Activated naive CD8-positive, alpha-beta T cell treated with anti-CD3 and anti-CD28 coated beads, Interleukin-2, amount 10 ng/mL, durations not matched to agents 7 days and 5 days (primary cell): ENCODE results near the gene BCAS3. TPM values are rescaled to one million over a fixed set of nuclear protein-coding genes. Genes with fewer than 3 reads are reported as not detected.

Source experiments
- ATAC-seq: fragments of 150-1000 bp; cut with Tn5 transposase; one replicate; pipeline ENCODE4 v1.10.0; 2021; ENCODE audit warnings: low read depth, moderate library complexity
- POLR2A ChIA-PET: fragments of 350-600 bp; sonication (Branson Sonifier 250); formaldehyde crosslinking; loops from one replicate; lab custom pipeline; 2021; ENCODE audit warnings: antibody characterized with exemption; lab: Charles Lee
- DNase-seq: peaks from one replicate; pipeline ENCODE4 v3.0.0; 2021
- H3K27ac Mint-ChIP-seq: one replicate; pipeline ENCODE4 v1.8.0; 2022; ENCODE audit warnings: mild to moderate bottlenecking, mixed read lengths
- H3K27me3 Mint-ChIP-seq: one replicate; pipeline ENCODE4 v1.8.0; 2022; ENCODE audit warnings: mild to moderate bottlenecking, moderate library complexity, mixed read lengths
- H3K36me3 Mint-ChIP-seq: one replicate; pipeline ENCODE4 v1.8.0; 2021; ENCODE audit warnings: mild to moderate bottlenecking, mixed read lengths
- H3K4me1 Mint-ChIP-seq: one replicate; pipeline ENCODE4 v1.8.0; 2021; ENCODE audit warnings: mixed read lengths
- H3K4me3 Mint-ChIP-seq: one replicate; pipeline ENCODE4 v1.8.0; 2022; ENCODE audit warnings: mild to moderate bottlenecking, moderate library complexity, mixed read lengths
- H3K9me3 Mint-ChIP-seq: one replicate; pipeline ENCODE4 v1.8.0; 2021; ENCODE audit warnings: mixed read lengths
- total RNA-seq, 2 experiments: library from RNA; stranded (reverse); gene quantifications; one replicate each; pipeline ENCODE4 v1.2.3, GENCODE V29; 2021

BCAS3 gene
- total RNA-seq, 2 experiments from 2014 or later = 21.6 to 27.3 TPM

- H3K4me3 Mint-ChIP-seq = no peak overlapping the region
- H3K4me1 Mint-ChIP-seq = peaks cover 2% of the 10 kb centered on the region
These were observed 581.7 kb downstream of the BCAS3 start for GRCh38 chr17:61259360-61259759.

GRCh38 chr17:61260071-61260797 lies 582.6 kb downstream of the BCAS3 start:
- Mint-ChIP-seq H3K36me3 (no peaks in the 10 kb centered on the region), H3K27ac (no peak overlapping the region), H3K4me1 (no peaks in the 10 kb centered on the region), H3K4me3 (no peak overlapping the region), H3K27me3 (no peaks in the 10 kb centered on the region), H3K9me3 (no peaks in the 10 kb centered on the region)
- ATAC-seq (no peak), DNase-seq (no peak)
- POLR2A ChIA-PET = no interaction called here

More at GRCh38 chr17:61259360-61259759, 581.7 kb downstream of the BCAS3 start:
- no peaks in the 10 kb centered on the region for H3K9me3 Mint-ChIP-seq
- H3K27me3 Mint-ChIP-seq = no peaks in the 10 kb centered on the region
- ATAC-seq (no peak), DNase-seq (no peak)
- no peak overlapping the region for H3K27ac Mint-ChIP-seq
- POLR2A ChIA-PET = no interaction called here
- no peaks in the 10 kb centered on the region for H3K36me3 Mint-ChIP-seq

GRCh38 chr17:61261001-61261637 lies 583.5 kb downstream of the BCAS3 start:
- no peak overlapping the region for H3K4me3 Mint-ChIP-seq
- H3K36me3 Mint-ChIP-seq = no peaks in the 10 kb centered on the region
- no peak overlapping the region for H3K27ac Mint-ChIP-seq
- H3K9me3 Mint-ChIP-seq = no peaks in the 10 kb centered on the region
- no peaks in the 10 kb centered on the region for H3K4me1 Mint-ChIP-seq
- DNase-seq = no peak
- H3K27me3 Mint-ChIP-seq = no peaks in the 10 kb centered on the region
- no peak for ATAC-seq
- POLR2A ChIA-PET = no interaction called here

- no peak for ATAC-seq
- H3K27ac Mint-ChIP-seq = no peak overlapping the region
- no peak for DNase-seq
- no peaks in the 10 kb centered on the region for H3K27me3 Mint-ChIP-seq
- no peak overlapping the region for H3K4me3 Mint-ChIP-seq
- H3K9me3 Mint-ChIP-seq = peaks cover 1% of the 10 kb centered on the region
- H3K4me1 Mint-ChIP-seq = no peaks in the 10 kb centered on the region
- H3K36me3 Mint-ChIP-seq = peaks cover 1% of the 10 kb centered on the region
- POLR2A ChIA-PET = no interaction called here
These were observed 587.7 kb downstream of the BCAS3 start for GRCh38 chr17:61265397-61265796.

GRCh38 chr17:61267847-61268246 lies 590.2 kb downstream of the BCAS3 start:
- Mint-ChIP-seq H3K36me3 (peaks cover 1% of the 10 kb centered on the region), H3K27me3 (peaks cover 1% of the 10 kb centered on the region), H3K4me1 (peaks cover 3% of the 10 kb centered on the region), H3K9me3 (peaks cover 1% of the 10 kb centered on the region), H3K4me3 (no peak overlapping the region), H3K27ac (no peak overlapping the region)
- DNase-seq = no peak
- POLR2A ChIA-PET = no interaction called here
- no peak for ATAC-seq

- POLR2A ChIA-PET = no interaction called here
- Mint-ChIP-seq H3K9me3 (peaks cover 3% of the 10 kb centered on the region), H3K36me3 (peaks cover 3% of the 10 kb centered on the region), H3K4me3 (no peak overlapping the region), H3K4me1 (peaks cover 15% of the 10 kb centered on the region), H3K27ac (no peak overlapping the region), H3K27me3 (peaks cover 1% of the 10 kb centered on the region)
- ATAC-seq = no peak
- no peak for DNase-seq
These were observed 597.7 kb downstream of the BCAS3 start for GRCh38 chr17:61275395-61275794.

GRCh38 chr17:61276806-61277205 lies 599.2 kb downstream of the BCAS3 start:
- POLR2A ChIA-PET = no interaction called here
- H3K27me3 Mint-ChIP-seq = peaks cover 1% of the 10 kb centered on the region
- H3K9me3 Mint-ChIP-seq = peaks cover 3% of the 10 kb centered on the region
- H3K4me1 Mint-ChIP-seq = peaks cover 17% of the 10 kb centered on the region
- H3K4me3 Mint-ChIP-seq = no peak overlapping the region
- ATAC-seq (no peak), DNase-seq (no peak)
- no peak overlapping the region for H3K27ac Mint-ChIP-seq
- H3K36me3 Mint-ChIP-seq = peaks cover 3% of the 10 kb centered on the region

- ATAC-seq (peak; percentile 47), DNase-seq (no peak)
- Mint-ChIP-seq H3K4me1 (peaks cover 19% of the 10 kb centered on the region), H3K27me3 (no peaks in the 10 kb centered on the region), H3K9me3 (peaks cover 3% of the 10 kb centered on the region), H3K27ac (no peak overlapping the region), H3K4me3 (no peak overlapping the region), H3K36me3 (peaks cover 7% of the 10 kb centered on the region)
- POLR2A ChIA-PET = no interaction called here
These were observed 602.0 kb downstream of the BCAS3 start for GRCh38 chr17:61279476-61280145.

GRCh38 chr17:61280338-61280737 lies 602.7 kb downstream of the BCAS3 start:
- POLR2A ChIA-PET = no interaction called here
- DNase-seq (no peak), ATAC-seq (no peak)
- no peak overlapping the region for H3K4me3 Mint-ChIP-seq
- peaks cover 7% of the 10 kb centered on the region for H3K36me3 Mint-ChIP-seq
- no peaks in the 10 kb centered on the region for H3K27me3 Mint-ChIP-seq
- H3K27ac Mint-ChIP-seq = no peak overlapping the region
- H3K4me1 Mint-ChIP-seq = peaks cover 21% of the 10 kb centered on the region
- H3K9me3 Mint-ChIP-seq = peaks cover 3% of the 10 kb centered on the region

- DNase-seq (no peak), ATAC-seq (no peak)
- Mint-ChIP-seq H3K9me3 (peaks cover 3% of the 10 kb centered on the region), H3K36me3 (peaks cover 7% of the 10 kb centered on the region), H3K4me1 (peaks cover 21% of the 10 kb centered on the region), H3K27ac (no peak overlapping the region), H3K27me3 (no peaks in the 10 kb centered on the region), H3K4me3 (no peak overlapping the region)
- POLR2A ChIA-PET = no interaction called here
These were observed 603.2 kb downstream of the BCAS3 start for GRCh38 chr17:61280851-61281250.

GRCh38 chr17:61282377-61282776 lies 604.7 kb downstream of the BCAS3 start:
- Mint-ChIP-seq H3K27ac (no peak overlapping the region), H3K4me1 (peaks cover 21% of the 10 kb centered on the region)
- POLR2A ChIA-PET = no interaction called here

GRCh38 chr17:61283043-61283442 lies 605.4 kb downstream of the BCAS3 start:
- POLR2A ChIA-PET = no interaction called here
- ATAC-seq = no peak

More at GRCh38 chr17:61282377-61282776, 604.7 kb downstream of the BCAS3 start:
- Mint-ChIP-seq H3K9me3 (peaks cover 3% of the 10 kb centered on the region), H3K4me3 (no peak overlapping the region), H3K27me3 (no peaks in the 10 kb centered on the region), H3K36me3 (peaks cover 7% of the 10 kb centered on the region)
- ATAC-seq = no peak
- no peak for DNase-seq

GRCh38 chr17:61284174-61284573 lies 606.5 kb downstream of the BCAS3 start:
- DNase-seq = no peak
- Mint-ChIP-seq H3K36me3 (peaks cover 7% of the 10 kb centered on the region), H3K27ac (no peak overlapping the region), H3K9me3 (no peaks in the 10 kb centered on the region), H3K27me3 (no peaks in the 10 kb centered on the region), H3K4me3 (no peak overlapping the region), H3K4me1 (peaks cover 20% of the 10 kb centered on the region)
- POLR2A ChIA-PET = no interaction called here
- ATAC-seq = no peak

More at GRCh38 chr17:61283043-61283442, 605.4 kb downstream of the BCAS3 start:
- Mint-ChIP-seq H3K9me3 (no peaks in the 10 kb centered on the region), H3K4me3 (no peak overlapping the region), H3K36me3 (peaks cover 7% of the 10 kb centered on the region), H3K27me3 (no peaks in the 10 kb centered on the region), H3K27ac (no peak overlapping the region), H3K4me1 (peaks cover 21% of the 10 kb centered on the region)
- DNase-seq = no peak
